Neuronal stem cell (in vitro differentiated cells): ENCODE data around the gene ADTRP.

ENCODE experiments used
- DNase-seq: peaks from one replicate; pipeline ENCODE4 v3.0.0-alpha.2; 2013; ENCODE audit warnings: low spot score
- H2AFZ ChIP-seq: one replicate; pipeline ENCODE4 v1.6.1; 2013; ENCODE audit warnings: mild to moderate bottlenecking, low read length, inconsistent platforms
- H2AK5ac ChIP-seq: 2 replicates; pipeline ENCODE4 v1.6.1; 2013; ENCODE audit warnings: low read depth, mild to moderate bottlenecking, inconsistent platforms, low read length, moderate library complexity, mixed read lengths
- H2BK120ac ChIP-seq: 2 replicates; pipeline ENCODE4 v1.6.1; 2013; ENCODE audit warnings: low read depth, mild to moderate bottlenecking, inconsistent platforms, low read length, moderate library complexity, mixed read lengths
- H2BK12ac ChIP-seq: one replicate; pipeline ENCODE4 v1.6.1; 2013; ENCODE audit warnings: low read length, inconsistent platforms
- H2BK15ac ChIP-seq: 2 replicates; pipeline ENCODE4 v1.6.1; 2013; ENCODE audit warnings: mild to moderate bottlenecking, low read length, inconsistent platforms, mixed read lengths
- H2BK5ac ChIP-seq: one replicate; pipeline ENCODE4 v1.6.1; 2013; ENCODE audit warnings: inconsistent platforms, mild to moderate bottlenecking, low read length, moderate library complexity
- H3K14ac ChIP-seq: one replicate; pipeline ENCODE4 v1.6.1; 2013; ENCODE audit warnings: low read length, inconsistent platforms
- H3K18ac ChIP-seq: 2 replicates; pipeline ENCODE4 v1.6.1; 2013; ENCODE audit warnings: low read length, inconsistent platforms
- H3K23ac ChIP-seq: 2 replicates; pipeline ENCODE4 v1.6.1; 2013; ENCODE audit warnings: low read depth, mild to moderate bottlenecking, mixed read lengths, low read length, inconsistent platforms; ENCODE audit not compliant: poor library complexity
- H3K27ac ChIP-seq: replicated peaks from 3 replicates; pipeline ENCODE4 v1.5.1; 2013; ENCODE audit warnings: low read length, inconsistent platforms
- H3K27me3 ChIP-seq, 3 experiments: 2 replicates each; pipeline ENCODE4 v1.6.1; 2013; ENCODE audit warnings: low read length in 3 of 3, mild to moderate bottlenecking in 2 of 3, inconsistent platforms in 1 of 3, low read depth in 1 of 3, mixed read lengths in 1 of 3, moderate library complexity in 1 of 3; ENCODE audit not compliant: control insufficient read depth in 3 of 3, insufficient read depth in 3 of 3
- H3K36me3 ChIP-seq, 2 donors: replicated peaks in 1 of 2; 2 replicates each; pipeline ENCODE4 v1.6.1; 2013; ENCODE audit warnings: low read length in 2 of 2; ENCODE audit not compliant: control insufficient read depth in 2 of 2, insufficient read depth in 2 of 2
- H3K4ac ChIP-seq: 2 replicates; pipeline ENCODE4 v1.6.1; 2013; ENCODE audit warnings: inconsistent platforms, mild to moderate bottlenecking, low read length, moderate library complexity
- H3K4me1 ChIP-seq, 2 donors: 1 replicate in 1 of 2; 2 replicates in 1 of 2; pipeline ENCODE4 v1.6.1; 2013; ENCODE audit warnings: low read length in 2 of 2, low read depth in 1 of 2; ENCODE audit not compliant: control insufficient read depth in 2 of 2, insufficient read depth in 1 of 2
- H3K4me2 ChIP-seq: one replicate; pipeline ENCODE4 v1.6.1; 2013; ENCODE audit warnings: mild to moderate bottlenecking, low read length, inconsistent platforms; ENCODE audit not compliant: insufficient read depth, poor library complexity, severe bottlenecking
- H3K4me3 ChIP-seq, 2 donors: 2 replicates each; pipeline ENCODE4 v1.5.1; 2013; ENCODE audit warnings: low read length in 2 of 2, mild to moderate bottlenecking in 2 of 2, inconsistent platforms in 1 of 2, moderate library complexity in 1 of 2
- H3K79me1 ChIP-seq: one replicate; pipeline ENCODE4 v1.6.1; 2013; ENCODE audit warnings: low read depth, mild to moderate bottlenecking, inconsistent platforms, low read length, moderate library complexity
- H3K9ac ChIP-seq: one replicate; pipeline ENCODE4 v1.6.1; 2013; ENCODE audit warnings: mild to moderate bottlenecking, low read depth, low read length, inconsistent platforms; ENCODE audit not compliant: poor library complexity
- H3K9me3 ChIP-seq, 2 donors: replicated peaks in 1 of 2; 2 replicates each; pipeline versions ENCODE3 to v1.6.1; 2013; ENCODE audit warnings: low read length in 2 of 2, mild to moderate bottlenecking in 2 of 2, inconsistent platforms in 1 of 2, low read depth in 1 of 2, mixed read lengths in 1 of 2, moderate library complexity in 1 of 2; ENCODE audit not compliant: control insufficient read depth in 2 of 2, insufficient read depth in 1 of 2
- H4K8ac ChIP-seq: one replicate; pipeline ENCODE4 v1.6.1; 2013; ENCODE audit warnings: low read depth, mild to moderate bottlenecking, inconsistent platforms, low read length, moderate library complexity
- H4K91ac ChIP-seq: one replicate; pipeline ENCODE4 v1.6.1; 2013; ENCODE audit warnings: low read length, low read depth, mild to moderate bottlenecking, inconsistent platforms; ENCODE audit not compliant: poor library complexity
- WGBS, 2 donors: extraction: QIAGEN DNeasy Blood & Tissue Kit; methylation state at CpG; one replicate each; pipeline ENCODE4 v1.1.7; 2013; ENCODE audit warnings: missing lambda C conversion rate in 2 of 2, mixed read lengths in 1 of 2; ENCODE audit not compliant: insufficient read length in 2 of 2, insufficient replicate concordance in 1 of 2; ENCODE audit errors: extremely low coverage in 2 of 2; 5-methylcytosine and 5-hydroxymethylcytosine counted together

The ADTRP gene

GRCh38 chr6:11772109-11772825, 6.3 kb downstream of the ADTRP start:
- no peak overlapping the region for H2BK120ac ChIP-seq
- H3K4ac ChIP-seq: no peak overlapping the region
- WGBS, 2 donors: no CpG with 5 or more reads among the region's 10 CpGs
- no peak overlapping the region for H3K9ac ChIP-seq
- no peak overlapping the region for H3K18ac ChIP-seq
- no peaks in the 10 kb centered on the region for H3K36me3 ChIP-seq
- H3K27me3 ChIP-seq: no peaks in the 10 kb centered on the region
- no peak overlapping the region for H2AFZ ChIP-seq
- H3K14ac ChIP-seq: no peak overlapping the region
- H2BK12ac ChIP-seq: no peak overlapping the region
- DNase-seq: no peak
- no peak overlapping the region for H3K4me2 ChIP-seq
- no peak overlapping the region for H4K8ac ChIP-seq
- peaks cover 0 to 9% of the 10 kb centered on the region in 2 donors for H3K4me1 ChIP-seq
- no peak overlapping the region for H4K91ac ChIP-seq
- H2BK5ac ChIP-seq: no peak overlapping the region
- H3K9me3 ChIP-seq: no peaks in the 10 kb centered on the region
- H2BK15ac ChIP-seq: no peak overlapping the region
- H3K23ac ChIP-seq: no peak overlapping the region
- no peak overlapping the region for H2AK5ac ChIP-seq
- no peaks in the 10 kb centered on the region for H3K79me1 ChIP-seq
- no peak overlapping the region for H3K4me3 ChIP-seq
- H3K27ac ChIP-seq: no peak overlapping the region

GRCh38 chr6:11771473-11772048, 7.0 kb downstream of the ADTRP start:
- Histone ChIP-seq H2AFZ (no peak overlapping the region), H3K4me1 (peaks cover 0 to 9% of the 10 kb centered on the region in 2 donors), H4K8ac (no peak overlapping the region), H3K4me3 (no peak overlapping the region), H3K9ac (no peak overlapping the region), H4K91ac (no peak overlapping the region), H2BK120ac (no peak overlapping the region), H3K14ac (no peak overlapping the region), H3K9me3 (no peaks in the 10 kb centered on the region), H3K18ac (no peak overlapping the region), H3K27me3 (no peaks in the 10 kb centered on the region), H2BK5ac (no peak overlapping the region), H2AK5ac (peak overlapping the region; percentile 60), H2BK12ac (peak overlapping the region; percentile 59), H3K4me2 (no peak overlapping the region), H3K79me1 (no peaks in the 10 kb centered on the region), H3K36me3 (no peaks in the 10 kb centered on the region), H3K27ac (no peak overlapping the region), H3K4ac (no peak overlapping the region), H3K23ac (no peak overlapping the region), H2BK15ac (peak overlapping the region; percentile 53)
- DNase-seq: no peak
- no CpG with 5 or more reads among the region's 13 CpGs for WGBS, 2 donors

- H3K4me2 ChIP-seq: no peak overlapping the region
- H3K18ac ChIP-seq: peak overlapping the region; percentile 38
- H2BK5ac ChIP-seq: no peak overlapping the region
- peak overlapping the region; percentile 53 for H2BK15ac ChIP-seq
- no peak overlapping the region for H3K4me3 ChIP-seq
- H3K23ac ChIP-seq: no peak overlapping the region
- H2BK120ac ChIP-seq: no peak overlapping the region
- DNase-seq: no peak
- H3K79me1 ChIP-seq: no peaks in the 10 kb centered on the region
- H2AFZ ChIP-seq: peak overlapping the region; percentile 26
- no peak overlapping the region for H2BK12ac ChIP-seq
- no peaks in the 10 kb centered on the region for H3K36me3 ChIP-seq
- no peak overlapping the region for H3K9ac ChIP-seq
- no peak overlapping the region for H3K27ac ChIP-seq
- peaks cover 0 to 9% of the 10 kb centered on the region in 2 donors for H3K4me1 ChIP-seq
- no peak overlapping the region for H3K4ac ChIP-seq
- no peaks in the 10 kb centered on the region for H3K9me3 ChIP-seq
- H4K8ac ChIP-seq: no peak overlapping the region
- H2AK5ac ChIP-seq: peak overlapping the region; percentile 60
- no peaks in the 10 kb centered on the region for H3K27me3 ChIP-seq
- WGBS, 2 donors: no CpG with 5 or more reads among the region's 27 CpGs
- no peak overlapping the region for H4K91ac ChIP-seq
- no peak overlapping the region for H3K14ac ChIP-seq
Observed at GRCh38 chr6:11770546-11771466, 7.8 kb downstream of the ADTRP start.
